Brain pericyte (primary cell): ENCODE measurements around the gene VIPR2.
"Not testable (repeated sequence)": the region's sequence is repeated elsewhere in the genome, so short reads cannot be mapped to it uniquely, and the experiment has no call there.

Experiments used
- DNase-seq: peaks from one replicate; pipeline ENCODE4 v3.0.0-alpha.2; 2012; ENCODE audit warnings: low read depth, low spot score

Gene VIPR2

GRCh38 chr7:158995514-158995913, 149.2 kb downstream of the VIPR2 start:
- DNase-seq = no peak

GRCh38 chr7:158994687-158995086, 150.0 kb downstream of the VIPR2 start:
- no peak for DNase-seq

- no peak for DNase-seq
Observed at GRCh38 chr7:158993591-158993990, 151.1 kb downstream of the VIPR2 start.

- DNase-seq = no peak
Observed at GRCh38 chr7:158992759-158993158, 151.9 kb downstream of the VIPR2 start.

GRCh38 chr7:158991824-158992621, 152.6 kb downstream of the VIPR2 start:
- DNase-seq = no peak

- no peak for DNase-seq
Observed at GRCh38 chr7:158988996-158989395, 155.7 kb downstream of the VIPR2 start.

GRCh38 chr7:158988302-158988862, 156.3 kb downstream of the VIPR2 start:
- no peak for DNase-seq

GRCh38 chr7:158987691-158988090, 157.0 kb downstream of the VIPR2 start:
- no peak for DNase-seq

GRCh38 chr7:158985583-158985982, 159.1 kb downstream of the VIPR2 start:
- DNase-seq = no peak

GRCh38 chr7:158984007-158984406, 160.7 kb downstream of the VIPR2 start:
- not testable (repeated sequence) for DNase-seq

- not testable (repeated sequence) for DNase-seq
Observed at GRCh38 chr7:158982080-158982479, 162.6 kb downstream of the VIPR2 start.

GRCh38 chr7:158979635-158980351, 164.9 kb downstream of the VIPR2 start:
- DNase-seq = no peak

- no peak for DNase-seq
Observed at GRCh38 chr7:158979023-158979529, 165.6 kb downstream of the VIPR2 start.
